Breast epithelium (tissue), 4 donors: ENCODE results near the gene KRT10. TPM values are rescaled to one million over a fixed set of nuclear protein-coding genes. Genes with fewer than 3 reads are reported as not detected.

ENCODE experiments used
- DNase-seq, 2 donors: peaks; one replicate each; pipeline ENCODE4 v3.0.0-alpha.2; 2019; ENCODE audit warnings: low spot score in 2 of 2
- H3K27ac ChIP-seq, 2 donors: fragments of 200-600 bp; sonication (generic) in 1 of 2; one replicate each; pipeline ENCODE4 v1.5.1; 2016 to 2019; ENCODE audit warnings: mild to moderate bottlenecking in 1 of 2
- H3K27me3 ChIP-seq, 2 donors: fragments of 200-600 bp; sonication (generic) in 1 of 2; one replicate each; pipeline versions ENCODE4 v1.5.1 to v1.6.0; 2017 to 2019; ENCODE audit warnings: control low read depth in 1 of 2, mild to moderate bottlenecking in 1 of 2
- H3K36me3 ChIP-seq: fragments of 200-600 bp; one replicate; pipeline ENCODE4 v1.5.1; 2019
- H3K4me1 ChIP-seq, 2 donors: fragments of 200-600 bp; sonication (generic); one replicate each; pipeline ENCODE4 v1.5.1; 2016 to 2019; ENCODE audit warnings: control low read depth in 1 of 2
- H3K4me3 ChIP-seq, 3 donors: fragments of 200-600 bp; sonication (generic); 1 replicate in 2 of 3; 2 replicates in 1 of 3; pipeline ENCODE4 v1.5.1; 2016 to 2019; ENCODE audit warnings: mild to moderate bottlenecking in 3 of 3, moderate library complexity in 2 of 3
- H3K9me3 ChIP-seq, 2 donors: fragments of 200-600 bp; sonication (generic) in 1 of 2; one replicate each; pipeline ENCODE4 v1.5.1; 2016 to 2019; ENCODE audit warnings: control low read depth in 1 of 2
- CTCF ChIP-seq, 3 donors: fragments of 450-650 bp; IDR thresholded peaks; one replicate each; pipeline ENCODE4 v1.5.1; 2016 to 2017; ENCODE audit warnings: antibody characterized with exemption in 3 of 3, mild to moderate bottlenecking in 3 of 3, moderate library complexity in 3 of 3
- POLR2A ChIP-seq: fragments of 450-650 bp; IDR thresholded peaks from one replicate; pipeline ENCODE4 v1.6.1; 2016; ENCODE audit warnings: antibody characterized with exemption, mild to moderate bottlenecking, moderate library complexity
- POLR2AphosphoS5 ChIP-seq, 3 donors: sonication (generic); formaldehyde crosslinking; IDR thresholded peaks; one replicate each; pipeline ENCODE4 v1.6.1; 2017; ENCODE audit warnings: antibody characterized with exemption in 3 of 3
- intact Hi-C: fragments of 100-400 bp; cut with DNase I; formaldehyde crosslinking; loops from one replicate; pipeline ENCODE4 v1.15.1; 2023; ENCODE audit warnings: low total_unique reads
- total RNA-seq, 3 donors: library from RNA; depleted of rRNA; stranded (reverse); fragments of >200 nt; gene quantifications; one replicate each; pipeline ENCODE4 v1.1.0, GENCODE V29; 2016

KRT10 gene
- total RNA-seq, 3 donors from 2014 or later: 6.2 to 14.7 (median 7.6) TPM

DNA sequence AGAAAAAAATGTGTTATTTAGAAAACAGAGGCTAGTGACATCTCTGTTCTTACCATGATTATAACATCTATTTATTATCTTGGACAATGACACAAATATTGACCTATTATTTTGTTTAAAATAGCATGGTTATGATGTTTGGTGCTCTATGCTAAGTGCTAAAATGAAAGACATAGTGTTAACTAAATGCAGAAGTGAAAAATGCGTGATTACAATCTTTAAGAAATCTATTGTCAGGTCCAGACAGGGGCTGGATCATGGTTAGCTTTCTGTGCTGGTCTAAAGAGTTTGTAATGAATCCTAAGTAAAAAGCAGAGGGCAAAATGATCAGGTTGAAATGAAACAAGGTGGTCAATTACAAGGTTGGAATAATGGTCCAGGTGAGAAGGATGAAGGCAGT is 22.0 kb downstream of the KRT10 start:
- intact Hi-C loops: no loop called here
- no peak for DNase-seq
- Histone ChIP-seq H3K4me3 (no peak overlapping the region), H3K9me3 (no peaks in the 10 kb centered on the region), H3K27ac (no peak overlapping the region), H3K4me1 (no peaks in the 10 kb centered on the region), H3K36me3 (no peaks in the 10 kb centered on the region), H3K27me3 (peaks cover 0 to 8% of the 10 kb centered on the region in 2 donors)
- no peak for TF ChIP-seq POLR2A
- no peak for TF ChIP-seq POLR2AphosphoS5 (IDR thresholded peaks at IDR 0.05)
- no peak for TF ChIP-seq CTCF (IDR thresholded peaks at IDR 0.05)

DNA sequence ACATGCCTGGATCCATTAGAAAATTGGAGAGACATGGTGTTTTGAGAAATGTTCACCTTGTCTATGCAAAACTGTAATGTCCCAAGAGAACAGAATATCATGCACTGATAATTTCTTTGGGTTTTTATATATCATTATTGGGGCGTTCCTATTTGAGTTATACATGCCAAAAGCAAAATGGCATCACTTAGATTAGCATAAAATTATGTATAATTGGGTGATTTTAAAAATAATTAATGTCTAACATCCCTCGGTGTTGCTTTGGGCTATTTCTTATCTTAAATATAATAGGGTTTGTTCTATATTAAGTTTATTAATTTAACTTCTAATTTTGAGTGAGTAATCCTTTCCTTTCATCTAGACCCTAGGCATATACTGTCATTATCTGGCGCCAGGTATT is 22.6 kb downstream of the KRT10 start, which contains the start of gene KRT28:
Gene KRT28 (minus strand): TSS at position 101 of the 400 bp plus-strand sequence. CDS start 66 bp downstream, at position 35.
- Histone ChIP-seq H3K27ac (no peak within 1 kb of the TSS), H3K36me3 (no peaks in the 10 kb centered on the region), H3K9me3 (no peaks in the 10 kb centered on the region), H3K4me1 (no peaks in the 10 kb centered on the region), H3K27me3 (peaks cover 0 to 8% of the 10 kb centered on the region in 2 donors), H3K4me3 (no peak within 1 kb of the TSS)
- TF ChIP-seq CTCF (IDR thresholded peaks at IDR 0.05) (no peak), POLR2AphosphoS5 (IDR thresholded peaks at IDR 0.05) (no peak), POLR2A (no peak)
- intact Hi-C loops: no loop called here
- no peak for DNase-seq

DNA sequence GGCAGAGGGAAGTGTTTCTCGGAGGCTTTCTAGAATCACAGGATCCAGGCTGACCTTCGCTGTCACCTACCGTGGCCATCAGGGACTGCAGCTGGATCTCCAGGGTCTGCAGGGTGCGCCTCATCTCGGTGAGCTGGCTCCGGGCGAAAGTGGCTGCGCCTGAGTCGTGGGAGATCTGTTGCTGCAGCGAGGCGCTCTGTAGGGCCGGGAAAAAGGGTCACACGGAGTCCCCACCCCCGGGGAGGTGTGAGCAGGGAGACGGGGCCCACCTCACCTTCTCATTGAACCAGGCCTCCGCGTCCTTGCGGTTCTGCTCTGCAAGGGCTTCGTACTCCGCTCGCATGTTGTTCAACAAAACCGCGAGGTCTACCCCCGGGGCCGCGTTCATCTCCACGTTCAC is 25.6 kb downstream of the KRT10 start:
- H3K27me3 ChIP-seq: peaks cover 0 to 8% of the 10 kb centered on the region in 2 donors
- intact Hi-C loops: no loop called here
- no peak overlapping the region for H3K4me3 ChIP-seq
- TF ChIP-seq POLR2AphosphoS5 (IDR thresholded peaks at IDR 0.05) (no peak), POLR2A (no peak), CTCF (IDR thresholded peaks at IDR 0.05) (no peak)
- no peaks in the 10 kb centered on the region for H3K9me3 ChIP-seq
- H3K4me1 ChIP-seq: no peaks in the 10 kb centered on the region
- no peak overlapping the region for H3K27ac ChIP-seq
- DNase-seq: no peak
- no peaks in the 10 kb centered on the region for H3K36me3 ChIP-seq

DNA sequence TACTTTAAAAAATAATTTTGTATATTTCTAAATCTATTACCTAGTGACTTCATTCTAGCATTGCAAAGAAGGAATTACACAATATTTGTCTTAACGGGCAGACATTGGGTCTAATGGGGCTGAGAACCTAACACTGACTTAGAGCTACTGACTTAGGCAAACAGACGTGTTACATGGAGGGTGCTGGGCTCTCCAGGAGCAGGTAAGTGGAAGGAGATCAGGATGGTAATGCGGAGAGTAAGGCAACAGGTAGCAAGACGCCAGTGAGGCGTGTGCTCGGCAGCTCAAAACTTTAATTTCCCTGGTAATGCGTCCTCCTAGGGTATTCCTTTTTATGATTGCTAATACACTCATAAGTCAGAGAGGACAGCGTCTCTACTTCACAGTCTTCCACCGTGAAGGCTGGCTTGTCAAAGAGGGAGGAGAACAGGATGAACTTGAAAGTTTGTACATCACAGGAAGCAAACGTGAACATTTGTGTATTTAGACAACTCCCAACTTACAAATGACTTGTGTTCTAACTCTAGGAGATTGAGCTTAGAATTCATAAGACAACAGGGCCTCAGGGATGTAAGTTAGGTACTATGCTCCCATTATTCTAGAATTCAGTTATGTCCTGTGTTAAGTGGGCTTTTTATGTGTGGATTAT is 27.3 kb downstream of the KRT10 start:
- TF ChIP-seq POLR2AphosphoS5 (IDR thresholded peaks at IDR 0.05): no peak
- no peak for TF ChIP-seq CTCF (IDR thresholded peaks at IDR 0.05)
- TF ChIP-seq POLR2A: no peak
- Histone ChIP-seq H3K27me3 (peaks cover 0 to 8% of the 10 kb centered on the region in 2 donors), H3K4me3 (no peak overlapping the region), H3K9me3 (no peaks in the 10 kb centered on the region), H3K36me3 (no peaks in the 10 kb centered on the region), H3K4me1 (no peaks in the 10 kb centered on the region), H3K27ac (no peak overlapping the region)
- intact Hi-C loops: no loop called here
- DNase-seq: no peak

DNA sequence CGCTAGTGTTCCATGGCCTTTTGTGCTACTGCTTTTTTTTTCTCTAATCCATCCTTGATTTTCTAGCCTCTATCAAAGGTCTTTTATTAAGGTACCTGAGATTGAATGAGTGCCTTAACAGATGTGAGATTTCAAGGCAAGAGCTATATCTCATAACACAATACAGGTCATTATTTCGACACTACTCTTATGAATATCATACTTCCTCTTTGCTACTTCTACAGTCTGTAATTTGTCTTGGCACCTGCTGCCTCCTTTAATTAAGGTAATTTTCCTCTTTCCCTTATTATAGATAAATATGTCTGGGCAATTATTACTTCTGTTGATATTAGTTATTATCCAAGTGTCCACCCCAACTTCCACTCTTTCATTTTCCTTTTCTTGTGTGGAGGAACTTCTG is 27.9 kb downstream of the KRT10 start:
- peaks cover 0 to 4% of the 10 kb centered on the region in 2 donors for H3K27me3 ChIP-seq
- H3K4me1 ChIP-seq: no peaks in the 10 kb centered on the region
- no peak for DNase-seq
- H3K36me3 ChIP-seq: no peaks in the 10 kb centered on the region
- intact Hi-C loops: no loop called here
- H3K9me3 ChIP-seq: no peaks in the 10 kb centered on the region
- H3K4me3 ChIP-seq: no peak overlapping the region
- H3K27ac ChIP-seq: no peak overlapping the region
- TF ChIP-seq POLR2A (no peak), CTCF (IDR thresholded peaks at IDR 0.05) (no peak), POLR2AphosphoS5 (IDR thresholded peaks at IDR 0.05) (no peak)
